HG03558 (cell line): ENCODE measurements around the gene UBR4.

Source experiments
- ATAC-seq: cut with Tn5 transposase; IDR thresholded peaks from one replicate; pipeline ENCODE4 v1.9.1; 2021; ENCODE audit warnings: moderate number of reproducible peaks; ENCODE audit not compliant: unreplicated experiment; ENCODE audit errors: extremely low read depth

Gene UBR4

GRCh38 chr1:19043579-19044443 lies 166.3 kb downstream of the UBR4 start:
- no peak for ATAC-seq

DNA sequence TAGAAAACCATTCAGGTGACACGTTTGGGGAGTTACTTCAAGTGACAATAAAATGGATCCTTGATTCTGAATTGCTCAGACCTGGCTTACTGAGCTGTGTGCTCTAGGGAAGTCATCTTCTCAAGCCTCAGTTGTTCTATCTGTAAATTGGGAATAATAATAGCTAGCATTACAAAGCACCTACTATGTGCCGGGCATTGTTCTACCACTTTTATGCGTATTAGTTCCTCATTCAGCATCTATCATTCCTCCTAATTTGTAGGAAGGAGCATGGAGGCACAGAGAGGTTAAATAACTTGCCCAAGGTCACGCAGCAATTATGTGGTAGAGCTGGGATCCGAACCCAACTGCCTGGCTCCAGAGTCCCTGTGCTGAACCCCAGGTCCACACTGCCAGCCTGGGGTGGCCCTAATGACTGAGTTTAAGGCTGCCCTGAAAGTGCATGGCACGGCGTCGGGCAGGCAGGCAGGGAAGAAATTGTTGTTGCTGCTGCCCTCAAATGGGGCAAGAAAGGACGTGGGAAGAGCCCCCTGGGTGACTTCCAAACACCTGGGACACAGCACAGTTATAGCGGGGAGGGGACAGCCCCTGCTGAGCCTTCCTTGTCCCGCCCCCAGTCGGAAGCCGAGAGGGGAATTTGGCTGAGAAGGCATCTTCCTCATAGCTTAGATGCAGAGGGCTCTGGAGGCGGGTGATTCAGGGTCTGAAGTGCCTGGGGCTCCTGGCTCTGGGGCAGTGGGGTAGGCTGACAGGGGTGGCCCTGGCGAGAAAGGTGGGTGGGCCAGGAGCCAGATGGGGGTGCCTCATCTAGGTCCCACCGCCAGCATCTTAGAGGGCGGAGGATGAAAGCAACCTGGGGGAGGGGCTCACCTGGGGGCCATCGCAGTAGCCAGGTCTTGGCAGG lies 167.1 kb downstream of the UBR4 start:
- no peak for ATAC-seq

DNA sequence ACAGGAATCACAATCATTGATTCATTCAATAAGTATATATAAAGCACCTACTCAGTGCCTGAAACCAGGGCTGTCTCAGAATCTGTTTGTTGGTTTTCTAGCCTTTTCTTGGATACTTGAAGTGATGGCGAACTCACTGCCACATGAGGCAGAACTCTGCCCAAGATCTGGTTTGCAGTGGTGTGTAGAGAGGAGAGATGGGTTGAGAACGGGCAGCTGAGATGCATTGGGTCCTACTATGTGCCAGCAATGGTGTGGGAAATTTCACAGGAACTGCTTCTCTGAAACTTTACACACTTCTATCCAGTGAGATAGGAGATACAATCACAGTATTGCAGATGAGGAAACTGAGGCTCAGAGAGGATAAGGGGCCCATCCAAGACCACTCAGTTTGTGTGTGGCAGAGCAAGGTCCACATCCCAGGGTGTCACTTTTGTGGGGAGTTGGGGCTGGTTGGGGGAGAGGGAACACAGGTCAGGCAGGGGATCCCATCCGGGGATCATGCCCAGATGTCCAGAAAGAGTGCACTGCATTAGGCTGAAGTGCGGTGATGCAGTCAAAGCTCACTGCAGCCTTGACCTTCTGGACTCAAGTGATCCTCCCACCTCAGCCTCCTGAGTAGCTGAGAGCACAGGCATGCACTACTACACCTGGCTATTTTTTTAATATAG lies 169.9 kb downstream of the UBR4 start:
- no peak for ATAC-seq

DNA sequence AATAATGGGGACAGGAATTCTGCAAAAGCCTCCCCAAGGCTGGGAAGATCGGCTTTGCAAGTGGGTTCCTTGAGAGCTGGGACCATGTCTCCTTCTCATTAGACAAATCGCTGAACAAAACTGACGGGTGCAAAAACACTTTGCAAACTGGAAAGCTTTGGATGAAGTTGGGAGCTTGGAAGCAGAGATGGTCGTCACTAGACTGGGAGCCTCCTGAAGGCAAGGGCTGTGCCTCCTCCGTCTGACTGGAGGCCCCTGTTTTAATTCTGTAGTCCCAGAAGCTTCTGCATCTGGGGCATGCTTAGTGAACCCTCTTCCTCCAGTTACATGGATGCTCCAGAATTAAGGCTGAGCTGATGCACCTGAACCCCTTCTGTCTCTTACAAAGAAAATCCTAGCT lies 171.3 kb downstream of the UBR4 start:
- ATAC-seq, result no peak

DNA sequence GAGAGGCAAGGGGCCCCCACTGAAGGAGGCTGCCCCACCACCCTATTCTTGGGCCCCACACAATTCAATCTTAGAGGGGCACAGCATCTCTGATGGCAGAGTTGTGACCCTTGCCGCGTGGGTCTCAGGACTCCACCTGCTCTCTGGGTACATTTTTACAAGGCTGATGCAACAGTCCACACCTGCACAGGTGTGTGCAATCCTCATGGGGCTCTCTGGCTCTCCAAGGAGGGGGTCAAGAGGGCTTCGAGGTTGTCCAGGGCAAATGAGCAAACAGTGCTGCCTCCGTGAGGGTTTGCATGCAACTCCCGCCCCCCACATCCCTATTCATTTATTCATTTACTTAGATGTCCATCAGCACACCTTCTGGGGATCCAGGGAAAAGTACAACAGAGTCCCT lies 172.0 kb downstream of the UBR4 start:
- no peak for ATAC-seq

DNA sequence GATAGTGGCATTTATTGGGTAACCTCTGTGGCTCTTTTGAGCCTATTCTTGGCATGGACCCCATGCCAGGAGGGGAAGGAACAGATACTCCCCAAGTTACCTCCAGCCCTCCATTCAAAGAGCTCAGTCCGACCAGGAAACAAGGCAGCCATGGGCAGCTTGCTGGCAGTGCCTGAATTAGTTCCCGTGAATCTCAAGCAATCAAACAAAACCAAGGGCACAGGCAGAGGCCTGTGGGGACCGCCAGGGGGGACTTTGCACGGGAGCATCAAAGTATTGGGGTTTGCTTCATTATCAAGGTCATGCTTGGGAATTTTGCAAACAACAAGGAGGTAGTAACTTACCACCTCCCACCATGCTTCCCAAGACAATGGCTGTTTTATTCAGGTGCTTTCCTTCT lies 172.4 kb downstream of the UBR4 start:
- no peak for ATAC-seq

GRCh38 chr1:19036813-19037605 lies 173.1 kb downstream of the UBR4 start:
- ATAC-seq, result no peak

DNA sequence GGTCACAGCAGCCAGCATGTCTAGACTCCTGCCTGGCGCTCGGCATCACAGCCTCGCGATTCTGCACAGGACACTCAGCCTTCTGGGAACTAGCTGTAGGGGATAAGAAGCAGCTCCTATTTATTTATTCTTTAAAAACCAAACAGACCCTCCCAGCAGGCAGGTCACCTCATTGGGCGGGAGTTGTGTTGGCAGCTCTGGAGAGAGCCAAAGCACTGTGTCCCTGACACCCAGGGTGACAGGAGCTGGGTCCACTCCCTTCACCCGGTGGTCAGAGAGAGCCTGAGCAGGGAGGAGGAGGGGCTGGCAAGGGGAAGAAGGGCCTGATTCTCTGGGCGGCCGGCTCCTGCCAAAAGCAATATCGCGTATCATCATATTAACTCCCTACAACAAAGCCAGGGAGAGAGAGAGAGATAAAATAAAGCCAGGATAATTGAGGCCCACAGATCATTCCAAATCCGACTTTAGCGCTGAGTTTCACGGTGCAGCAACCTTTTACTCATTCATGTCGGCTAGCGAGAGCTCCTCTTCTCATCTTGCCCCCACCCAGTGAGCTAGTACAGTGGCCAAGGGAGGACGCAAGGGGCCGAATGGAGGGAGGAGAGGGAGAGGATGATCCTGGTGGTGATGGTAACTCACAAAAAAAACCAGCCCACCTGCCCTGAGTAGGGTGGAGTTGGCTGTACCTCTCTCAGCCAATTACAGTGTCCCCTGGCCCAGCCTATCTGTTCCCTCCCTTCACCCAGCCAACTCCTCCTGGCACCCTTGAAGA lies 173.8 kb downstream of the UBR4 start:
- ATAC-seq, result no peak

GRCh38 chr1:19035377-19036040 lies 174.6 kb downstream of the UBR4 start:
- ATAC-seq, result no peak

DNA sequence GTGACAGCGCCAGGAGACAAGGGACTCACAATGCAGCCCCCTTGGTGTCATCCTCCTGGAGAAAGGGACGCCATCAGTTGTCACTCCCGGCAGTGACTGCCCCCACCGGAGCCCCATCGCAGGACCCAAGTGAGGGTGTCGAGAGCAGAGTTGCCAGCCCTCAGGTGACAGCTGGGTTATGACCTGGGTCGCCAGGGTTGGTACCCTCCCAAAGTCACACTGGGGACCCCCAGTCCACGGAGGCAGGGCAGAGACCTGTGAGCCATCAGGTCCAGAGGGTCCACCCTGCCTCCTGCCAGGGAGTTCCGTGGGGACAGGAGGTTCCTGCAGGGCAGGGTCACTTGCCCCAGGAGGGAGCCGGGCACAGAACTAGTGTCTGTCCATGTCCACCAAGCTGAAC lies 175.3 kb downstream of the UBR4 start:
- ATAC-seq, result no peak

- no peak for ATAC-seq
Measured at GRCh38 chr1:19033926-19034680, 176.0 kb downstream of the UBR4 start.

- no peak for ATAC-seq
Measured at GRCh38 chr1:19033515-19033839, 176.6 kb downstream of the UBR4 start.

- no peak for ATAC-seq
Measured at GRCh38 chr1:19032701-19033514, 177.2 kb downstream of the UBR4 start.

- no peak for ATAC-seq
Measured at GRCh38 chr1:19032413-19032695, 177.7 kb downstream of the UBR4 start.

DNA sequence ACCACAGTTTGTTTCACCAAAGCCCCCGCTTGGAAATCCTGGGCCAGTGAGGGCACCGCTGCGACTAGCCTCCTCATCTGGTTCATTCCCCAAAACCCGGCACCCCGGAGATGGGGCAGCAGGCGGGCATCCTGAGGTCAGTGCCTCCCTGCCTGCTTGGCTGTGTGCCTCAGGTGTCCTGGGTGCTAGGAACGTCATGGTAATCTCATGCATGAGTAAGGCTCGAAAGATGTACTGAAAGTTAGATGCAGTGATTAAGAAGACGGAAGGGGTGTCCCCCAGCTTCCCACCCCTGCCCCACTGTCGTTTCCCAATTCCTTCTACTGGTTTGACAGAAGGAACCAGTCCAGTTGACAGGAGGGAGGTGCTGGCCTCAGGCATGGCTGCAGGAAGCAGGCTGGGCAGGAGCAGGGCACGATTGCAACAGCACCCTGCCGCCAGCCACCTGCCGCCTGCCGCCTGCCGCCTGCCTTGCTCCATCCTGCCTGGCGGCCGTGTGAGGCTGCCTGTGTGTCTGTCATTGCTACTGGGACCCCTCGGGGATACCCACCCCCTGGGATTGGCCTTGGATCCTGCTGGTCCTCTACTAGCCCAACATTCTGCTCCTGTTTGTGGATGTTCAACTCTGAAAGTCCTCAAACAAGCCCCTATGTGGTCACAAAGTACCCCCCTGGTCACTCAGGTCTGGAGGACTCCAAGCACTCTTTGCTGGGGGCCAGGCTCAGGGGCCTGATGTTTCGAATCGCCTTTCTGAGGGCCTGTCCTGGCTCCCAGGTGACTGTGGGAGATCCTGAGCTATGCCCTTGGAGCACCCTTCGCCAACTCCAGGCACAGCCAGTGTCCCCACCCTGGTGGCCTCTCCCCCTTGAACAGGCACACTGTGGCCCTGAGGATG lies 180.6 kb downstream of the UBR4 start:
- ATAC-seq, result no peak

- ATAC-seq, result no peak
Measured at GRCh38 chr1:19028546-19029129, 181.4 kb downstream of the UBR4 start.
